GM12891 (cell line): ENCODE measurements around the gene EIF5A2.

Experiments
- POLR2A ChIP-seq: IDR thresholded peaks from 2 replicates; pipeline ENCODE4 v1.6.1; 2011; ENCODE audit warnings: low read depth, low read length, control low read depth
- POLR2AphosphoS5 ChIP-seq: IDR thresholded peaks from 2 replicates; pipeline ENCODE4 v1.6.1; 2011; ENCODE audit warnings: low read depth, low read length, control low read depth
- TAF1 ChIP-seq: IDR thresholded peaks from 2 replicates; pipeline ENCODE4 v1.6.1; 2011; ENCODE audit warnings: low read depth, low read length, control low read depth

DNA sequence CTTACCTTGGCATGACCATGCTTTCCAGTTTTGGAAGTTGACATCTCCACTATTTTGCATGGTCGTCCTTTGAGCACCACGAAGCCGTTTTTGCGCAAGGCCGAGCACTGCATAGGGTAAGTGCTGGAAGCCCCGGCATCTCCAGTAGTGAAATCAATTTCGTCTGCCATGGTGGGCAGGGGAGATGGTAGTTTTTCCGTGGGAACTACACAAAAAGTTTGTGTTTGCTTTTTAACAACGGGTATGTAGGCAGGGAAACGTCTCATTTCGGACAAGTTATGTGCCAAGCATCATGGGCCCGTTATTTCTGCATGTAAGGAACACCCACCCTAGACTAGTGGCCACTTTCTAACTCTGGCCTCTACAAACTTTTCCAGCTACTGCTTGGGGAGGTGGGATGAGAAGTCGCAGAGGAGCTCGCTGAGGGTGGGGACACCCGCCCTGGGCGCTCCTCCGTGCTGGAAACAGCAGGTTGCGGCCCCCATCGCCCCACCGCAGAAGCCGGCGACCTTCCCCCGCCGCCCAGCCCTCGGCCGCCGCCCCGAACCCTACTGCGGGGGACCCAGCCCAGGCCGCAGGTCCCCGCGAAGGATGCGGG is 701 bp downstream of the EIF5A2 start:
- no peak for TF ChIP-seq POLR2AphosphoS5
- no peak for TF ChIP-seq POLR2A
- no peak for TF ChIP-seq TAF1
